HG03565 (cell line): Measurements from ENCODE around the gene CDH15.

Source experiments
- ATAC-seq: cut with Tn5 transposase; IDR thresholded peaks from one replicate; pipeline ENCODE4 v1.9.1; 2021; ENCODE audit warnings: mild to moderate bottlenecking, moderate library complexity; ENCODE audit not compliant: unreplicated experiment

CDH15 gene

DNA sequence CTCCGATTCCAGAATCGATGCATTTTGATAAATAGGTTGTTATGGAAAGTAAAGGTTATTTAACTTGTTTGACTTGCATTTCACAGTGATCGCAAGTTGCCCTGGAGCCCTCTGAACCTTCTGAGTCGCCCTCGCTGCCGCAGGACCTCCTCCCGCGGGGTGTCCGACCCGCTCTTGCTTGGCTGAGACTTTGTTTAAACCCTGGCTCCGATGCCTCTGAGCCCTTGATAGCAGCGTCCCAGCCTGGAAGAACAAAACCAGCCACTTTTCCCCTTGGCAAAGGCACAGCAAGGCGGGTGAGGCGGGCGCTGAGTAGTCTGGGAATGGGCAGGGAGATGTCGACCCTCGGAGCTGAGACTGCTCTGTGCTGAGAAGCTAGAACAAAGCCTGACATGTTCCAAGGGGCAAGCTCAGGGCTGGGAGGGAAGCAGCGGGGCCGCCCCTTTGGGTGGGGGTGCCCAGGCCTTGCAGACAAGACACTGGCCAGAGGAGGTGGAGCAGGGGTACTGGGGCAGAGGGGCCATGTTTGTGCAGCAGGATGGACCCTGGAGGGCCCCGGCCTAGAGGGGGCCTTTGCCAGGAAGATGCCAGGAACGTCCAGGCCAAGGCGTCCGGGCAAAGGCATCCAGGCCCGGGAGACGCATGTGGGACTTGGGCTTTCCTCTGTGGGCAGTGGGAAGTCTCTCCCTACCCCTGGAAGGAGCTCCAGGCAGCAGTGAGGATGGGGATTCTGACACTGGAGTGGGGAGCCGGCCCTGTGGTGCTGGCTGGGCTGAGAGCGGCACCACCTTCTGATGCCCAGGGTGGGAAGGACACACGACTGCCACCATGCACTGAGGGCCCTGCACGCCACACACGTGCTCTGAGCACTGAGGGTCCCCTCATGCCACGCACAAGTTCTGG lies 30.3 kb upstream of the CDH15 start:
- ATAC-seq: no peak

DNA sequence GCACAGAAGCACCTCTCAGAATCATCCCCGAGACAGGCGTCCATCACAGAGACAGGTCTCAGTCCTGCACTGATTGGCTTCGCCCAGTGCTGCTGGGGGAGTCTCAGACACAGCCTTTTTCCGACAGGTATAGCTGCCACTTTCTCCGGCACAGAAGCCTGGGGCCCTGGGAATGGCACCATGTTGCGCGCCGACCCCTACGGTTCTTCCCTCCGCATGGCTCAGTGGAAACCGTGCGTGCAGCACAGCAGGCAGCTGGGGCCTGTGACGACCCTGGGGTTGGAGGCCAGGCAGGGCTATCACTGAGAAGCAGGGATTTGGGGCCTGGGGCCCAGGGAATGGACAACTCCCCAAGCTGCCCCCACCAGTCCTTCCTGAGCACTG lies 29.7 kb upstream of the CDH15 start:
- no peak for ATAC-seq

DNA sequence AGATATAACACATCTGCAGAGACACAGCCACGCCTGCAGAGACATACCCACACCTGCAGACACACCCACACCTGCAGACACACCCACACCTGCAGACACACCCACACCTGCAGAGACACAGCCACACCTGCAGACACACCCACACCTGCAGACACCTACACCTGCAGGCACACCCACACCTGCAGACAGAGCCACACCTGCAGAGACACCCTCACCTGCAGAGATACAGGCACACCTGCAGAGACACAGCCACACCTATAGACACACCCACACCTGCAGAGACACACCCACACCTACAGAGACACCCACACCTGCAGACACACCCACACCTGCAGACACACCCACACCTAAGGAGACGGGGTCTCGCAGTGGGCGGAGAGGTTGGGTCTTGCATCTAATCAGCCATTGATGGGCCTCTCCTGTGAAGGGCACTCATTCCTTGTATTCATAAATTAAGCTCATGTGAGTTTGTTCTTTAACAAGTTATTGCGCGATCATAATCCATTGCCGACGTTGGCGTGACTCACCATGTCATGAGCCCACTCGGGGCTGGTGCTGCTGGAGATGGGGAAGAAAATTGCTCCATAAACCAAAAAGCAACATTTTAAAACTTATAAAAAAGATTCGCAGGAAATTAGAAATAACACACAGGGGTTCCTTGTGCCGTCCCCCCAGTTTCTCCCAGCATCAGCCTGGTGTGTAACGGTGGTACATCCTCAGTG lies 28.9 kb upstream of the CDH15 start:
- no peak for ATAC-seq

DNA sequence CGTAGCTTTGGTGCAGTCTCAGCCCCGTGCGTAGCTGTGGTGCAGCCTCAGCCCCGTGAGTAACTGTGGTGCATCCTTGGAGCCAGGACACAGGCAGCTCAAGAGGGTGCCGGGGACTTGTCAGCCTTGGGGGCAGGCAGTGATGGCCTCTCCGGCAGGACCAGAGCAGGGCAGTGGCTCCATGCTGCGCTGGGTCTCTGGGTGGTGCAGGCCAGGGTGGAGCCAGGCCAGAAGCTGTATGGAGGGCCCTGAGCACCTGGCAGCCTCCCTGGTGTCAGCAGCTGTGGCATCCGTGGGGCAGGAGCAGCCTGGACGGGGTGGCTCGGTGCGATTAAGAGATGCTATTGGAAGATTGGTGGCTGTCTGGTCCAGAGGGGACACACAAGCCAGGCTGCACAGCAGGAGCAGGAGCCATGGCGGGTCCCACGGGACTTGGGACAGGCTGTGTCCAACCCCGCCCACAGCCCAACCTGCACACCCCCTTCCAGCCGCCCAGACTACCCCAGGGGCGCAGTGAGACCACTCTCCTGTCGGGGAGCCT lies 28.3 kb upstream of the CDH15 start:
- no peak for ATAC-seq

DNA sequence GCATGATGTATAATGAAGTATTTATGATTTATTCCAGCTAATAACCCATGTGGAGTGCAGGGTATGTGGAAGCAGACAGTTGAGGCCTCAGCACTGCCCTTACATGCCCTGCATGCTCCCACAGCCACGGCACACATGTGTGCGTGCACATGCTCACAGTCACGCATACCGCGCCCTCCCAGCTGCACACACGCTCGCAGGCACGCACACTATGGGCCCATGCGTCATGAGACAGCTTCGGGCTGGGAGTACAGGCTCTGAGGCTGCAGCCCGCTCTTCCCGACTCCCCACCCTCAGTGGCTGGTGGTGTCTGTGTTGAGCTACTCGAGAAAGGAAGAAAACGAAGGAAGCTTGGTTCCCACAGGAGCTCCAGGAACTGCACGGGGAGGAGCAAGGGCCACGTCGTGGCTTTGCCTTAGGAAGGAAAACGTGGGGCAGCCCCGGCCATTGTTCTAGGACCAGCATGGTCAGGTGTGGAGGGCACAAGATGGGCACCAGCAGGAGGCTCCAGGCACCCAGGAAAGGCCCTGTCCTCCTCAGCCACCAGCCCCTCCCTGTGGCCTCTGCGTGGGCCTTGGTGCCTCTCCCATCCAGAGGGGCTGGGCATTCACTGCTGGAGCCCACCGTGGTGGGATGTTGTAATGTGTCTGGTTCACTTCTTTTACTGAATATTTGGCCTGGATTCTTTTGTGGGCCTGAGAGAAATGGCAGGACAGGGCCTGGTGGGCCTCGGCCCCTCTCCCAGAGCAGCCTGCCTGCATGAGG lies 27.5 kb upstream of the CDH15 start:
- no peak for ATAC-seq

DNA sequence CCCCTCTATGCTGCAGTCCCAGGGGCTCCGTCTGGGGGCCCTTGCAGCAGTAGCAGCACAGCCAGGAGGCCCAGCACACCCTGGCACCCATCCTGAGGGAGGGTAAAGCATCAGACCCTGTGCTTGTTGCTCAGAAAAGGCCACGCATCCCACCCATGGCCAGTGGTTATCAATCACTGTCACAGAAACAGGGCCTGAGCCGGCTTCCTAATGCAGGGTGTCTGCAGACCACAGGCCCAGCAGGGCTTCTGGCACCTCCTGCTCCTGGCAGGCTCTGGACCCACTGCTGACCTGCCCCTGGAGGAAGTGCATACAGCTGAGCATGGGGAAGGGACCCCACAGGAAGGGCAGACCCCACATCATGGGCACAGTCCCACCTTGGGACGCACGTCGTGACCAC lies 26.9 kb upstream of the CDH15 start:
- no peak for ATAC-seq

DNA sequence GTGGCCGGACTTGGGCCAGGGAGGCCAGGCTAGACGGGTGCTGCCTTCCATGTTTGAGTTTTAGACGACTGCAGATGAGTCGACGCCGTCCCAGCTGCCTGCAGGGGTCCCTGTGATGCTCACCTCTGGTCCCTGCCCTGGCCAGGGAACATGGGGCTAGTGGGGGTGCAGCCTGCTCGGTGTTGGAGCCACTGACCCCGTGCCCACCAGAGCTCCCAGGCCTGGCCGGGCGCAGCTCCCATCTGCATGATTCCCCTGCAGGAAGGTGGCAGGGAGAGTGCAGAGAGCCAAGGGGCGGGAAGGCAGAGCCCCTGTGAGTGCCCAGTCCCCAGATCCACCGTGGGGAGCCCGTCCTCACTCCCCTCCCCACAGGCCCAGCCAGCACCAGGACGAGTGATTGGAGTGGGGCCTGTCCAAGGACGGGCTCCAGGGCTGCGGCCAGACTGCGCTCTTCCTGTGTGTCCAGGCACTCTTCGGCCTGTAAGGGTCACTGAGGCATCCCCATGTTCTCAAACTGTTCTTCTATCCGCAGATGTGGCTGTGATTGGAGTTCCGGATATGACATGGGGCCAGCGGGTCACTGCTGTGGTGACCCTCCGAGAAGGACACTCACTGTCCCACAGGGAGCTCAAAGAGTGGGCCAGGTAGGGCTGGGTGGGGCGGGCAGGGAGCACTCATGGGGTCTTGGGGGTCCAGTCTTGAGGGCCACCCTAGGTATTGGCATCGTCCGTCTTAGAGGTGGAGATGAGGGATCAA lies 26.0 kb upstream of the CDH15 start:
- no peak for ATAC-seq

DNA sequence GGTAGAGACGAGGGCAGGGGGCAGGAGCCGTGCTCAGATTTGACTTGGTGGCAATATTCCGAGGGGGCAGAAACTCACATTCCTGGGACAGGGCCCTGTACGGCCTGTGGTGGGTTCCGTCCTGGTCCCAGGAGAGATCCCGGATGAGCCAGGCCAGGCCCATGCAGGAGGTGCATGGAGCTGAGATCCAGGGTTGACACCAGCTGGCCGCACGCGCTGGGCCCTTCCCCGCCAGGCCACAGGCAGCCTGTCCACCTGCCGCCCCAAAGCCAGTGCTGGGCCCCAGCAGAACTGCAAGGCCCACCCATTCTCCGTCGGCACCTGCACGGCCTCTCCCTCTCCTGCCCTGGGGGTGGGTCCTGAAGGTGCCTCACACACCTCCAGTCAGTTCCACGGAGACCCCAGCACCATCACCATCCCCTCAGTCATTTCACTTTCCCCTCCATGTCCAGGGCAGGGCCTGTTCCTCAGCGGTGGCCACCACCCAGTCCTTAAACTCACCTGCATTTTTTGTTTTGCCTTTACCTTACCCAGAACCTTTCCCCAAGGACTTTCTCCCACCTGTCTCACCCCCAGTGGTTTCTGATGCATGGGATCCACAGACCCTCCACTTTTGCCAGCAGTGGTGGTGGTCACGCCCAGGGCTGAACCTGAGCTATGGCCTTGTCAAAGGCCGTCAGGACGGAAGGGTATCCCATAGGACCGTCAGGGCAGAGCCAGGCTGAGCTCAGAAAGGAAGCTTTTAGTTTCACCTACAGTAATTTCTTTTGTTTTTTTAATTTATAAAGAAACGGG lies 25.1 kb upstream of the CDH15 start:
- no peak for ATAC-seq

DNA sequence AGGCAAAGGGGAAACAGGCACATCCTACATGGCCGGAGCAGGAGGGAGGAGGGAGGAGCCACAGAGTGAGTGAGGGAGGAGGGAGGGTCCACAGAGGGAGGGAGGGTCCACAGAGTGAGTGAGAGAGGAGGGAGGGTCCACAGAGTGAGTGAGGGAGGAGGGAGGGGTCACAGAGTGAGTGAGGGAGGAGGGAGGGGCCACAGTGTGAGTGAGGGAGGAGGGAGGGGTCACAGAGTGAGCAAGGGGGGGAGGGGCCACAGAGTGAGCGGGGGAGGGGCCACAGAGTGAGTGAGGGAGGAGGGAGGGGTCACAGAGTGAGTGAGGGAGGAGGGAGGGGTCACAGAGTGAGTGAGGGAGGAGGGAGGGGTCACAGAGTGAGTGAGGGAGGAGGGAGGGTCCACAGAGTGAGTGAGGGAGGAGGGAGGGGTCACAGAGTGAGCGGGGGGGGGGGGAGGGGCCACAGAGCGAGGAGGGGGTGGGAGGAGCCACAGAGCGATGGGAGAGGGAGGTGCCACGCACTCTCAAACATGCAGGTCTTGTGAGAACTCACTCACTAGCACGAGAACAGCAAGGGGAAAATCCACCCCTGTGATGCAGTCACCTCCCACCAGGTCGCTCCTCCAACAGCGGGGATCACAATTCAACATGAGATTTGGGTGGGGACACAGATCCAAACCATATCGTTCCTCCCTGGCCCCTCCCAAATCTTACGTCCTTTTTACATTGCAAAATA lies 24.3 kb upstream of the CDH15 start:
- no peak for ATAC-seq

DNA sequence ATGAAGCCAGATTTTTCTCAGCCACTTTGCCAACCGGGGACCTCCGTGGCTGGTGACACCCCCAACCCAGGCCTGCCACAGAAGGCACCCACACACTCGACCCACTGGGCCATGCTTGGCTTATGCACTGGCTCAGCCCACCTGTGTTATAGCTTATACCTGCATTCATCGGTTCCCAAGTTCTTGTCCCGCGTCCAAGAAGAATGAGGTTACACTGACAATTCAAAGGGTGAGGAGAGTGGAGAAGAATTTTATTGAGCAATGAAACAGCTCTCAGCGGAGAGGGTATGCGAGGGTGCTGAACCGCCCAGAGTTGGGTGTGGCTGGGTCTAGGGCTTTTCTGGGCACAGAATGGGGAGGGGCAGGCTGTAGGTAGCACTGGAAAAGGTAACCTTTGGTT lies 22.2 kb upstream of the CDH15 start:
- ATAC-seq: no peak

DNA sequence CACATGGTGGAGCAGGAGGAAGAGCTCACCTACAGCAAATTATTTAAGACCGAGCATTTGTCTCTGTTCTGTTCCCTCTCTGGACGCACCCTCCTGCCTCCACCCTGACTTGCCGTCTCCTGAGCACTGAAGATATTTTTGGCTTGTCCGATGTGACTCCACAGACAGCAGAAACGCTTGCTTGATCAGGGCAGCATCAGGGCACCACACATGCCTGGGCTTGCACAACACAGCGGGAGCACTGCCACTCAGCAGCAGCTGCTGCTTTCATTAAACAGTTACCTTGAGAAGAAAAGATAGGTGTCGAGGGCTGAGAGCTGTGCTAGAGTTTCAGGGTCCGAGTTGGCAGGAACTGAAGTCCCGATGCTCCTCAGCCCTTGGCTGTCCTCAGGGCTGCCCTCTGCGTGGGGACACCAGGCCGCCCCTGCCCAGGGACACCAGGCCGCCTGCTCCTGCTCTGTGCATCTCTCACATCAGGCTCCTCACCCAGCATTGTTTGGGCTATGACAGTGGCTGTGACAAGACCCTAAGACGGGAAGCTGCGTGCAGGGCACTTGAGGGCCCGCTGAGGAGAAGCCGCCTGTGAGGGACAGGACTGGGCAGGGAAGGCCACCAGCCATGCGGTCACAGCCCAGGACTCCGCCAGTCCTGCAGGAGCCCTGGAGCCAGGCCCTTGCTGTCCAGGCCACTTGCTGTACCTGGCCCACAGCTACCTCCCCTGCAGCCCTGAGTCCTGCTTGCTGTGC lies 21.3 kb upstream of the CDH15 start:
- no peak for ATAC-seq

DNA sequence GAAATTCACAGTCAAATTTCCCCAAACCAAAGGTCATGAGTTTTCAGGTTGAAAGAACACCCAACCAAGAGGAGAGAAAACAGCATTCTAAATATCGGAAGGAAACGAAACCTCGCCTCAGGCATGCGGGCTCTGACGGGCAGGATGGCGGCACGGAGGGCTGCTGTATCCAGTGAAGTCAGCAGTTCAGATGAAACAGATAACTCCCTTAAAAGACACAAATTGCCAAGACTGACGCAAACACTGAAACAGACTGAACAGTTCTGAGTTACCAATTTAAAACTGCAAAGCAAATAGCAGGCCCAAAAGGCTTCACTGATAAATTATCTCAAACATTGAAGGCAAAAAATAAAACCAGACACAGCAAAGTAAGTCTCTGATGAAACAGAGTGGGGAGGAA lies 20.6 kb upstream of the CDH15 start:
- ATAC-seq: no peak

DNA sequence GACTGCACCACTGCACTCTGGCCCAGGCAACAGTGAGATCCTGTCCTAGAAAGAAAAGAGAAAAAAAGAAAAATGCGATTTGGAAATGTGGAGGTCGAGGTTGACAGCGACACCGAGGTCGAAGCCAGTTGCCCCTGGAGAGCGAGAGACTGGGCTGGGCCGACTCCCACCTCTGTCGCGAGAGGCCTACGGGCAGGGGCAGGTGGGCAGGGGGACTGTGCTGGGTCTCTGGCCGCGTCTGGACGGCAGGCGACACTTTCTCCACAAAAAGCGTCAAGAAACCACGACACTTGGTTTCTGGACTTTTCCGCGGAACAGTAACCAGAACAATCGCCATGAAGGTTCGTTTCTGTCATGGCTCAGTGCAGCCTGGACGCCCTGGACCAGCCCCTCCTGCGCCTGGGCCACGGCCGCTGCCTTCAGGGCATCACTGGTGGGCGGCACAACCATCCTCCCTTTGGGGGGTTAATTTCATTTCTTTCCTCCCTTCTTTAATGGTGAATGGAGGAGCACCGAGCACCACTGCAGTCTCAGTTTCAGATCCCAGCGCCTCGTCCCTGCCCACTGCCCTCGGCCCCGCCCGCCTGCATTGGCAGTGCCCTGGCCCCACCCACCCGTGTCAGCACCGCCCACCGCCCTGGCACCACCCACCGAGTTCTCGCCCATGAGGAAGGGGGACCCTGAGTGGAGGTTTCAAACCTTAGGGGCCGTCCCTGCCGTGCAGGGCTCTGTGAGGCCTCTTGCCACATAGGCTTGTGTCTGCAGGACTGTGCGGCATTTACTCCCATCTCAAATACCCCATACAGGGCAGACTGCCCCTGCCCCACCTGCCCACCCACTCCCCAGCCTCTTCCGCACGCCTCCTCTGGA lies 18.5 kb upstream of the CDH15 start:
- ATAC-seq: no peak

DNA sequence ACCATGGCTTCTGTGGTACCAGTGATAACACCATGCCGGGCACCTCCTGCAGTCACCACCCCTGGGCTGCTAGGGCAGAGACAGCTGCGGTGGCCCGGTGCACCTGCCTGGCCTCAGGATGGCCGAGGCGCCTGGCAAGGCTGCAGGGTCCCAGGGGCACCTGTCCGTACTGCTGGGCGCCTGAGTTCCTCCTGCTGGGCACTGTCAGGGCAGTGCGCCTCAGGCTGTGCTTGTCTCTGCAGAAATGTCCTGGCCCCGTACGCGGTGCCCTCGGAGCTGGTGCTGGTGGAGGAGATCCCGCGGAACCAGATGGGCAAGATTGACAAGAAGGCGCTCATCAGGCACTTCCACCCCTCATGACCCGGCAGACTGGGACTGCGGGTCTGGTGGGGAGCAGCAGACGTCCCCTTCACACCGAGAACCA lies 17.7 kb upstream of the CDH15 start:
- ATAC-seq: no peak

DNA sequence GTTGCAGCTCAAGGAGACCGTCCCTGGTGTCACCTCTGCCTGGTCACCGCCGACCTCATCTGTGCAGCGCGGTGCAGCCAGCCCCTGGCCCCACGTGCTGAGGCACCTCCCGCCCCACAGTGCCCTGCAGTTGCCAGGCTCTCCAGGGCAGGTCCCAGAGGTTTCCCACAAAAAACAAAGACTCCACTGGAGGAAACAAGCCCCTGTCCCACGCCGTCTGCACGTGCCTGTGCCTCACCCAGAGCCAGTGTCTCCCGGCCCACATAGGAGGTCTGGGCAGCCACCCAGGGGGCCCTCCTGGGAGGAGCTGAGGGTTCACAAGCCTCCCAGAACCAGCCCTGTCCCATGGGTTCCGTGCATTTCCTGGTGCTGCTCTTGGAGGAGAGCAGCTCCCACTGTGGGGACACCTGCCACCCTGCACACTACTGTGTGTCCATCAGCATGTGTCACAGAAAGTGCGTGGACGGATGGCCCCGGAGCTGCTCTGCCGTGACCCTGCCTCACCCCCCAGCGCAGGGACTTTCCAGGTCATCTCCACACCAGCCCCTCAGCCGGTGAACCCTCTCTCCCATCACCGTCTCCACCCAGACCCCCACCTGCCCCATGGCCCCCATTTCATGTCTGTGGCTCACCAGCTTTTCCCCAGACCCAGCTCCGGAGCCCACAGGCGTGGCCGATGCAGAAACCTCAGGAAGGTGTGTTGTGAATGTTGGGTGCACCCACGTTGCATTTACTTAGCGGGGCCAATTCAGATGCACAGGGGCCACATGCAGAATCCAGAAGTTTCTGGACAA lies 17.0 kb upstream of the CDH15 start:
- no peak for ATAC-seq

DNA sequence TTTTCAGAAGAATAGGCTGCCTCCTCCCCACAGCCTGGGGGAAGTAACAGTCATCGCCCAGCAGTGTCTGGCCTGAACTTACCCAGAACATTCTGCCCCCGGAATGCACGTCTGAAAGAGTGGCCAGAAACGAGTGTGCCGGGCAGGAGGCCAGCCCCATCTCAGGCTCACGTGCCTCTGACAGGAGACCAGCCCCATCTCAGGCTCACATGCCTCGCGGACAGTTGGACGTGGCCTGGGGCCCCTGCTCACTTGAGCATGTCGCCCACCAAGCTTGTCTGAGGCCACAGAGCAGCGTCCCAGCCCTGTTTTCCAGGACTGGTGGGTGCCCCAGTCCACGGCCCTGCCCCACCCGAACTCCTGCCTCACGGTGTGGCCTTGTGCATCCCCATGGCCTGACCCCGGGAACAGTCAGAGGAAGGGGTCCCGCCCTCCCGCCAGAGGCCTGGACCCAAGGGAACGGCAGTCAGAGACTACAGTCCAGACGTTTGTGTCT lies 16.3 kb upstream of the CDH15 start:
- ATAC-seq: no peak
